Limb (tissue), 2 donors: ENCODE data around the gene ADPRHL1.

Experiments used
- DNase-seq, 2 donors: peaks; one replicate each; pipeline ENCODE4 v3.0.0-alpha.2; 2016; ENCODE audit errors: extremely low spot score in 2 of 2

Gene ADPRHL1

DNA sequence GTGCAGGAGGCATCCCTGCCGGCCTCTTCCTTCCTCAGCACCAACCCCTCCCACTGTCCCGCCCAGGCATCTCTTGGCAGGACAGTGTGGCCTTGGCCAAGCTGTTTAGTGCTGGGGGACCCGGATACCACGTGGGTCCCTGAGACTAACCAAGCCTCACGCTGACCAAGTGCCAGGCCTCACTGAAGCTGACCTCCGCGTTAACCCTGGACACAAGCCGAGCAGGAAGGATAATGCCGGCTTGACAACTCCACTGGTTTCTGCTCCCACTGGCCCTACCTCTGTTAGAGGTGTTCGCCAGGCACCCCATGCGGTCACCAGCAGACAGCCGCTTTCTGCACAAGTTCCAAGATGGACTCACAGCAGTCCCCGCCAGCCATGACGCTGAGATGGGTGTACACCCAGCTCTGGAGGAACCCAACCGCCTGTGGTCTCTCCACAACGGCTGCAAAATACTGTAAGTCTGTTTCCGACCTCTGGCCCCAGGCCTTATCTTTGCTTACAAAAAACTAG, 101.7 kb downstream of the ADPRHL1 start:
- DNase-seq, result no peak

DNA sequence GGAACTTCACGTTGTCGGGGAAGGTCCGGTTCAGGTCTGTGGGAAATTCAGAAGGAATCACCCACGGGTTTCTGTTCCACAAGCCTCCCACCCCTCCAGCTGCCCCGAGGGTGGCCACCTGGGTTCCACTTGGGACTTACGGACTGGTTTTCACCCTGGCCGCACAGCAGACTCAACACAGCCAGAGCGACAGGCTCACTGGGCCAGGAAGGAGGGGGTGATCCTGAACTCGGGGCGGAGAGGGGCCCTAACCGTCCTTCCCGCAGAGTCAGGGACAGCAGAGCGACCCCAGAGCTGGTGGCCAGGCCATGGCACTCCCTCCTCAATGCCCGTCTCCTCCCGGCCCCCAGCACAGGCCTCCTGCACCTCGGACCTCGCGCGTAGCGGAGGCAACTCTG, 102.4 kb downstream of the ADPRHL1 start:
- no peak for DNase-seq

DNA sequence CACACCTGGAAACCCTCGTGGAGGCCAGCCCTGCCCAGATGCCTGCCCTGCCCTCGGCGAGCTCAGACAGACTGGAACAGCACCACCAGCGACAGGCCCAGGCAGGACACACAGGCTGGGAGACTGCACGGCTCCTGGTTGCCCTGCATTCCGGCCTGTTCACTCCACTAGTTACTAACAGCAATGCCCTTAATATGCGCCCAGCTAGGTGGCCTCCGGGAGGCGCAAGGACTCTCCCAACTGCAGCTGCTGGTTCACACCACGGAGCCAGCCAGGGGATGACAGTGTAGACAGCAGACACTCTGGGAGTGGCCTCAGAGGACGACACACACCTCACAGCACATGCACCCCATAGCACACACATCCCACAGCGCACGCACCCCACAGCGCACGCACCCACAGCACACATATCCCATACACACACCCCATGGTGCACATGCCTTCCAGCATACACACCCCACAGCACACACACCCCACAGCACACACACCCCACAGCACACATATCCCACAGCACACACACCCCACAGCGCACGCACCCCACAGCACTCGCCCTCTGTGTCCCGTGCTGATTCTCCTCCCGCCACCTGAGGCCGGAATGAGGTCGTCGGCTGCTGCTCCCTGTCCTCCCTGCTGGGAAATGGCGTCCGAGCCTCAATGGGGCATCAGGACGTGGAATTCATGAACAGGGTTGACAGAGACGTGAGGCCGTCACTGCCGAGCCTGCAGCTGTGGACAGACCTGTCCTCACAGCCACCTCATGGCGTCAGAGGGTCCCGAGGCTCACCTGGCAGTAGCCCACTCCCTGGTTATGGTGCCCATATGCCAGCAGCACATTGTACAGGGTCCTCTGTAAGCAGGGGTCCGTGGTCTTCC, 103.0 kb downstream of the ADPRHL1 start:
- DNase-seq, result no peak
